NB4 (cell line): ENCODE measurements around the gene UNC13B.

ENCODE experiments used
- DNase-seq: peaks from one replicate; pipeline ENCODE4 v3.0.0; 2010; ENCODE audit warnings: low read depth
- H3K4me3 ChIP-seq: one replicate; pipeline ENCODE4 v1.5.1; 2011; ENCODE audit warnings: mild to moderate bottlenecking, low read depth, low read length, moderate library complexity
- CTCF ChIP-seq: IDR thresholded peaks from one replicate; pipeline ENCODE4 v1.5.1; 2012; ENCODE audit warnings: low read depth, low read length
- MAX ChIP-seq: IDR thresholded peaks from 2 replicates; pipeline ENCODE4 v1.6.1; 2011; ENCODE audit warnings: low read depth, low read length
- MYC ChIP-seq: IDR thresholded peaks from 2 replicates; pipeline ENCODE4 v1.6.1; 2011; ENCODE audit warnings: low read depth, low read length
- POLR2A ChIP-seq: IDR thresholded peaks from 2 replicates; pipeline ENCODE4 v1.6.1; 2011; ENCODE audit warnings: mild to moderate bottlenecking; ENCODE audit not compliant: insufficient read length; ENCODE audit errors: extremely low read depth

UNC13B gene

DNA sequence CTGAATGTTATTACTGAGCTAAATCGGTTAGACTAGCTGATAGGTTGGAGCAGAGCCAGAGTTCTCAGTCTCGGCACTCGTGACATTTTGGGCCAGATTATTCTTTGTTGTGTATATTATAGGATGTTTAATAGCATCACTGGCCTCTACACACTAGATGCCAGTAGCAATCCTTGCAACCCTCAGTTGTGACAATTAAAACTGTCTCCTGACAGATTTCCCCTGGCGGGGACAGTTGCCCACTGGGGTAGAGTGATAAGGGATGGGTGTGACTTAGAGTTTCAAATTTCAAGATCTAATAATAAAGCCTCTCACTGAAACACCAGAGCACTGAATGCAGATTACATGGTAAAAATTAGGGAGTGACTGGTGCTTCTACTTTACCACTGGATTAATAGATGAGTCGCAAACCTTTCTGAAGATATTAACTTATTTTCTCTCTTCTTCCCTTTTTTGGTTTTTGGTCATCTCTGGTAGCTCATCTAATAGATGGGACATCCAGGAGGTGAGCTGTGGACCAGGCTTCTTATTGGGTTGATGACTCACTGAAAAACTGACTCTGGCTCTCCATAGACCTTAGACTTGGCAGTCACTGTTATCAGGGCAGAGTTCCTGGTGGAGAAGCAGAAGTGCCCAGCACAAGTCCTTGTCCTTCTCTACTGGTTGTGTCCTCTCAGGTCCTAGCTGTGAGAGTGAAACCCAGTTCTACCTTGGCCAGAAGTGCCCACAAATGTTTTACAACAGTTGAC, 150.3 kb downstream of the UNC13B start:
- DNase-seq = peak; percentile 12
- no peak overlapping the region for H3K4me3 ChIP-seq
- no peak for TF ChIP-seq CTCF
- no peak for TF ChIP-seq POLR2A
- no peak for TF ChIP-seq MYC
- TF ChIP-seq MAX = no peak

DNA sequence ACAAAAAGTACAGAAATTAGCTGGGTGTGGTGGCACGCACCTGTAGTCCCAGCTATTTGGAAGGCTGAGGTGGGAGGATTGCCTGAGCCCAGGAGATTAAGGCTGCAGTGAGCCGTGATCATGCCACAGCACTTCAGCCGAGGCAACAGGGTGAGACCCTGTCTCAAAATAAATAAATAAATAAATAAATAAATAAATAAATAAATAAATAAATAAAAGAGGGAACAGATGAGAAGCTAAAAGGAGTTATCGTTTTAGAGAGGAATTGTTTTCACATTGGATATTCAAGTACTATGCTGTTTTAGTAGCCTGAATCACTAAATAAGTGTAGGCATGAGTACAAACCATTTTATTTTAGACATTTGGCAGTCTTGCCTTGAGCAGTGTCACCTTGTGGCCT, 151.7 kb downstream of the UNC13B start:
- no peak for DNase-seq
- no peak overlapping the region for H3K4me3 ChIP-seq
- TF ChIP-seq POLR2A = no peak
- TF ChIP-seq CTCF = no peak
- TF ChIP-seq MYC = no peak
- no peak for TF ChIP-seq MAX

- no peak for DNase-seq
- H3K4me3 ChIP-seq = no peak overlapping the region
- TF ChIP-seq MAX = no peak
- TF ChIP-seq CTCF = no peak
- TF ChIP-seq MYC = no peak
- no peak for TF ChIP-seq POLR2A
Measured at GRCh38 chr9:35313916-35314315, 152.1 kb downstream of the UNC13B start.

DNA sequence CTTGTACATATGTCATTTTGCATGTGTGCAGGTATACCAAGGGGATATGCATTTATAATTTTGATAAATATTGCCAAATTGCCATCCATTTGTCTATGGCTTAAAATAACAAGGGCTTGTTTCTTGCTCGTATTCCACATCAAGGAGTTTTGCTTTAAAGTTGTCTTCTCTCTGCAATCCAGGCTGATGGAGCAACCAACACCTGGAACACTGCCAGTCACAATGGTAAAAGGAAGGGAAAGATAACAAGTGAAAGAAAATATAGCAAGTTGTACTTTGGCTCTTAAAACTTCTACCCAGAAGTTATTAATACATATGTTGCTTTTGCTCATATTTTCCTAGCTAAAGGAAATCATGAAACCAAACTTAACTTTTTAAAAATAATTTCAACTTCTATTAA, 156.9 kb downstream of the UNC13B start:
- no peak overlapping the region for H3K4me3 ChIP-seq

GRCh38 chr9:35322075-35322885, 160.5 kb downstream of the UNC13B start:
- H3K4me3 ChIP-seq = no peak overlapping the region
- TF ChIP-seq MAX = no peak
- TF ChIP-seq MYC = no peak
- no peak for TF ChIP-seq CTCF
- no peak for TF ChIP-seq POLR2A
- peak; percentile 70 for DNase-seq

More for the DNA sequence above, 156.9 kb downstream of the UNC13B start:
- TF ChIP-seq CTCF (no peak), POLR2A (no peak), MAX (no peak), MYC (no peak)
- DNase-seq = no peak
